GM23338 (cell line): Measurements from ENCODE around the gene FRYL. TPM values are rescaled to one million over a fixed set of nuclear protein-coding genes. Genes with fewer than 3 reads are reported as not detected.

Source experiments
- ATAC-seq: fragments of 200-7000 bp; cut with Tn5 transposase; 3 replicates; pipeline ENCODE4 v1.9.1; 2020
- DNase-seq: peaks from one replicate; pipeline ENCODE4 v3.0.0-alpha.2; 2015; ENCODE audit warnings: low spot score
- H2AFZ ChIP-seq: fragments of 200-600 bp; sonication (generic); 2 replicates; pipeline ENCODE4 v1.8.0; 2016; ENCODE audit warnings: antibody characterized with exemption, mild to moderate bottlenecking, moderate library complexity
- H3F3A ChIP-seq: fragments of 200-600 bp; sonication (generic); replicated peaks from 2 replicates; pipeline ENCODE4 v1.8.0; 2017; ENCODE audit warnings: antibody characterized with exemption, mixed run types, low read depth
- H3K27ac ChIP-seq: fragments of 200-600 bp; sonication (generic); 2 replicates; pipeline ENCODE4 v1.6.1; 2016; ENCODE audit warnings: low read depth
- H3K27me3 ChIP-seq: fragments of 200-600 bp; sonication (generic); 2 replicates; pipeline ENCODE4 v1.8.0; 2016; ENCODE audit warnings: mild to moderate bottlenecking, mixed run types, moderate library complexity; ENCODE audit not compliant: insufficient read depth
- H3K36me3 ChIP-seq: fragments of 200-600 bp; sonication (generic); 2 replicates; pipeline ENCODE4 v1.8.0; 2016; ENCODE audit warnings: mild to moderate bottlenecking; ENCODE audit not compliant: insufficient read depth
- H3K4me1 ChIP-seq: fragments of 200-600 bp; sonication (generic); 2 replicates; pipeline ENCODE4 v1.8.0; 2016; ENCODE audit warnings: mild to moderate bottlenecking, moderate library complexity; ENCODE audit not compliant: insufficient read depth
- H3K4me2 ChIP-seq: fragments of 200-600 bp; sonication (generic); 2 replicates; pipeline ENCODE4 v1.7.1; 2017; ENCODE audit warnings: mixed run types
- H3K4me3 ChIP-seq: fragments of 200-600 bp; sonication (generic); 2 replicates; pipeline ENCODE4 v1.6.1; 2016; ENCODE audit warnings: mixed run types
- H3K79me2 ChIP-seq: fragments of 200-600 bp; sonication (generic); replicated peaks from 2 replicates; pipeline ENCODE4 v1.8.0; 2017; ENCODE audit warnings: mild to moderate bottlenecking; ENCODE audit not compliant: insufficient read depth
- H3K9me2 ChIP-seq: fragments of 200-600 bp; sonication (generic); 2 replicates; pipeline ENCODE4 v1.8.0; 2017; ENCODE audit not compliant: insufficient read depth
- H4K20me1 ChIP-seq: fragments of 200-600 bp; sonication (generic); replicated peaks from 2 replicates; pipeline ENCODE4 v1.8.0; 2017; ENCODE audit warnings: mild to moderate bottlenecking; ENCODE audit not compliant: insufficient read depth
- H3K27ac Mint-ChIP-seq: 2 replicates; pipeline ENCODE4 v1.8.0; 2020; ENCODE audit warnings: inconsistent platforms, mild to moderate bottlenecking, moderate library complexity, mixed read lengths
- H3K27me3 Mint-ChIP-seq: 3 replicates; pipeline ENCODE4 v1.8.0; 2022; ENCODE audit warnings: low read depth, mild to moderate bottlenecking, moderate library complexity, mixed read lengths, inconsistent platforms; ENCODE audit not compliant: insufficient read depth, poor library complexity
- H3K36me3 Mint-ChIP-seq: 3 replicates; pipeline ENCODE4 v1.8.0; 2021; ENCODE audit warnings: low read depth, mild to moderate bottlenecking, inconsistent platforms, moderate library complexity, mixed read lengths
- H3K4me1 Mint-ChIP-seq: 3 replicates; pipeline ENCODE4 v1.8.0; 2020; ENCODE audit warnings: mild to moderate bottlenecking, inconsistent platforms, mixed read lengths
- H3K4me3 Mint-ChIP-seq: 3 replicates; pipeline ENCODE4 v1.8.0; 2021; ENCODE audit warnings: moderate library complexity, mild to moderate bottlenecking, inconsistent platforms, mixed read lengths
- H3K9me3 Mint-ChIP-seq: 3 replicates; pipeline ENCODE4 v1.8.0; 2020; ENCODE audit warnings: moderate library complexity, mild to moderate bottlenecking, inconsistent platforms, mixed read lengths
- CREB1 ChIP-seq: fragments of 250-450 bp; sonication (Bioruptor Pico); IDR thresholded peaks from 2 replicates; pipeline ENCODE4 v1.5.0; 2020; ENCODE audit warnings: low read depth, mild to moderate bottlenecking, moderate library complexity
- CTCF ChIP-seq, 2 experiments: fragments of 200-600 bp in 1 of 2; sonication (generic) in 1 of 2; conservative IDR thresholded peaks; 2 replicates each; pipeline versions ENCODE4 v1.5.1 to v1.6.1; 2016 to 2017; ENCODE audit warnings: antibody characterized with exemption in 2 of 2, low read depth in 2 of 2, mild to moderate bottlenecking in 2 of 2, moderate library complexity in 1 of 2
- ETS1 ChIP-seq: IDR thresholded peaks from 2 replicates; pipeline ENCODE4 v1.6.1; 2016; ENCODE audit warnings: antibody characterized with exemption
- EZH2 ChIP-seq: fragments of 200-600 bp; sonication (generic); IDR thresholded peaks from one replicate; pipeline ENCODE4 v1.8.0; 2017; ENCODE audit warnings: antibody characterized with exemption, mild to moderate bottlenecking, low read depth; ENCODE audit not compliant: unreplicated experiment
- EZH2phosphoT487 ChIP-seq: fragments of 200-600 bp; sonication (generic); IDR thresholded peaks from one replicate; pipeline ENCODE4 v1.8.1; 2018; ENCODE audit warnings: antibody characterized with exemption; ENCODE audit not compliant: unreplicated experiment
- JUNB ChIP-seq: IDR thresholded peaks from one replicate; pipeline ENCODE4 v1.6.1; 2016; ENCODE audit warnings: antibody characterized with exemption; ENCODE audit not compliant: unreplicated experiment
- NANOG ChIP-seq: IDR thresholded peaks from 2 replicates; pipeline ENCODE4 v1.6.1; 2016; ENCODE audit warnings: antibody characterized with exemption, borderline replicate concordance
- POLR2AphosphoS5 ChIP-seq: IDR thresholded peaks from 2 replicates; pipeline ENCODE4 v1.6.1; 2016; ENCODE audit warnings: antibody characterized with exemption, low read depth
- REST ChIP-seq: IDR thresholded peaks from one replicate; pipeline ENCODE4 v1.6.1; 2018; ENCODE audit warnings: antibody characterized with exemption; ENCODE audit not compliant: unreplicated experiment
- STAT1 ChIP-seq: IDR thresholded peaks from one replicate; pipeline ENCODE4 v1.6.1; 2016; ENCODE audit warnings: antibody characterized with exemption; ENCODE audit not compliant: unreplicated experiment
- ZNF114 ChIP-seq: fragments of 250-450 bp; sonication (Bioruptor Pico); IDR thresholded peaks from 2 replicates; pipeline ENCODE4 v1.5.0; 2020; ENCODE audit warnings: mild to moderate bottlenecking, moderate library complexity
- ZNF331 ChIP-seq: fragments of 250-450 bp; sonication (Bioruptor Pico); IDR thresholded peaks from 2 replicates; pipeline ENCODE4 v1.5.0; 2020; ENCODE audit warnings: low read depth, mild to moderate bottlenecking, moderate library complexity
- ZNF462 ChIP-seq: fragments of 250-450 bp; sonication (Bioruptor Pico); IDR thresholded peaks from 2 replicates; pipeline ENCODE4 v1.5.0; 2020; ENCODE audit warnings: mild to moderate bottlenecking, moderate library complexity
- polyA plus RNA-seq: library from polyadenylated mRNA; unstranded; fragments of >200 nt; fragmentation: Nextera tagmentation; extraction: Ambion mirVana; gene quantifications from 2 replicates; pipeline ENCODE4 v1.2.1, GENCODE V29; 2016
- total RNA-seq: library from RNA; depleted of rRNA; stranded (reverse); fragments of >200 nt; shearing (Covaris generic); gene quantifications from 2 replicates; pipeline ENCODE4 v1.2.3, GENCODE V29; 2014

FRYL gene
- total and polyA plus RNA-seq, 2 experiments from 2014 or later, result 30.7 to 53.3 TPM

- H3K4me3 Mint-ChIP-seq, result no peak overlapping the region
- Histone ChIP-seq H3K4me3 (no peak overlapping the region), H3K36me3 (no peaks in the 10 kb centered on the region), H3K9me2 (no peaks in the 10 kb centered on the region), H3K4me2 (no peak overlapping the region), H3K27ac (no peak overlapping the region), H4K20me1 (no peaks in the 10 kb centered on the region), H3K27me3 (no peaks in the 10 kb centered on the region), H2AFZ (no peak overlapping the region), H3F3A (no peaks in the 10 kb centered on the region), H3K79me2 (no peaks in the 10 kb centered on the region), H3K4me1 (peaks cover 4% of the 10 kb centered on the region; the same call in 1 of the 2 replicates)
- no peak for TF ChIP-seq NANOG
- TF ChIP-seq EZH2, result no peak
- no peak for TF ChIP-seq STAT1
- no peak for TF ChIP-seq ZNF462 (CRISPR knock-in tag)
- no peak for TF ChIP-seq JUNB
- no peak for TF ChIP-seq EZH2phosphoT487
- TF ChIP-seq ETS1, result no peak
- no peak for TF ChIP-seq CTCF (conservative IDR thresholded peaks at IDR 0.05; ENCODE audit: low read depth in 2 of 2)
- TF ChIP-seq REST, result no peak
- no peak for TF ChIP-seq ZNF331 (CRISPR knock-in tag)
- TF ChIP-seq CREB1 (CRISPR knock-in tag), result no peak
- TF ChIP-seq POLR2AphosphoS5, result no peak
- TF ChIP-seq ZNF114 (CRISPR knock-in tag), result no peak
- H3K9me3 Mint-ChIP-seq, result no peaks in the 10 kb centered on the region
- no peak overlapping the region for H3K27ac Mint-ChIP-seq
- peaks cover 4% of the 10 kb centered on the region; the same call in 1 of the 3 replicates for H3K36me3 Mint-ChIP-seq
- ATAC-seq (no peak), DNase-seq (no peak)
- peaks cover 7% of the 10 kb centered on the region; the same call in 2 of the 3 replicates for H3K4me1 Mint-ChIP-seq
- no peaks in the 10 kb centered on the region for H3K27me3 Mint-ChIP-seq
Observed at GRCh38 chr4:48604041-48604440, 176.0 kb downstream of the FRYL start.
